ENCODE measurements around the gene USP44.

DNA sequence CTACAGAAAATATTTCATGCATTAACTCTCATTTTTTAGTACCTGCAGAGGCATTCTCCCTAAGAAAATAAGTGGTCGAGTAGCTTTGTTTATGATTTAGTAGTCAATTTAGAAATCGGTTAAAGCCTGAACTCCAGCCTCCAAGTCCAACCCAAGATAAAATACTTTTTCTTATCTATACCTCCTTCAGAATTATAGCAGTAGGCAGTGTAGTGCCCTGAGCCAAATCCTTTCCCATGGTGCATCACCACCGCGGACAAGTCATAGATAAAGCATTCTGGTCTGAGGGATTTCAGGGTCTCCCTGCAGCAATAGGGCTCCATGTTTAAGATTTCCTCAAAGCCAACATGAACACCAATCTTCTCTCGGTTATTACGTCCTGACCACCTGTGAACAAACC, 30.5 kb downstream of the USP44 start:
- TF ChIP-seq EP300 (IDR thresholded peaks at IDR 0.05; ENCODE audit: low read depth) (no peak), POLR2A (IDR thresholded peaks at IDR 0.05) (no peak), POLR2AphosphoS5 (IDR thresholded peaks at IDR 0.05) (no peak)
- TF ChIP-seq, protein P1, sequence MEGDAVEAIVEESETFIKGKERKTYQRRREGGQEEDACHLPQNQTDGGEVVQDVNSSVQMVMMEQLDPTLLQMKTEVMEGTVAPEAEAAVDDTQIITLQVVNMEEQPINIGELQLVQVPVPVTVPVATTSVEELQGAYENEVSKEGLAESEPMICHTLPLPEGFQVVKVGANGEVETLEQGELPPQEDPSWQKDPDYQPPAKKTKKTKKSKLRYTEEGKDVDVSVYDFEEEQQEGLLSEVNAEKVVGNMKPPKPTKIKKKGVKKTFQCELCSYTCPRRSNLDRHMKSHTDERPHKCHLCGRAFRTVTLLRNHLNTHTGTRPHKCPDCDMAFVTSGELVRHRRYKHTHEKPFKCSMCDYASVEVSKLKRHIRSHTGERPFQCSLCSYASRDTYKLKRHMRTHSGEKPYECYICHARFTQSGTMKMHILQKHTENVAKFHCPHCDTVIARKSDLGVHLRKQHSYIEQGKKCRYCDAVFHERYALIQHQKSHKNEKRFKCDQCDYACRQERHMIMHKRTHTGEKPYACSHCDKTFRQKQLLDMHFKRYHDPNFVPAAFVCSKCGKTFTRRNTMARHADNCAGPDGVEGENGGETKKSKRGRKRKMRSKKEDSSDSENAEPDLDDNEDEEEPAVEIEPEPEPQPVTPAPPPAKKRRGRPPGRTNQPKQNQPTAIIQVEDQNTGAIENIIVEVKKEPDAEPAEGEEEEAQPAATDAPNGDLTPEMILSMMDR (IDR thresholded peaks at IDR 0.05) = no peak

Measured in transverse colon (tissue), 4 donors.